A204.1 (cell line): ENCODE results near the gene DCTPP1.
"Not testable (repeated sequence)": the region's sequence is repeated elsewhere in the genome, so short reads cannot be mapped to it uniquely, and the experiment has no call there.

Experiments used
- FAIRE-seq: peaks from 2 replicates; lab custom pipeline; 2012; peaks lifted over from hg19 to GRCh38; lab: Jason Lieb, UNC

The DCTPP1 gene

DNA sequence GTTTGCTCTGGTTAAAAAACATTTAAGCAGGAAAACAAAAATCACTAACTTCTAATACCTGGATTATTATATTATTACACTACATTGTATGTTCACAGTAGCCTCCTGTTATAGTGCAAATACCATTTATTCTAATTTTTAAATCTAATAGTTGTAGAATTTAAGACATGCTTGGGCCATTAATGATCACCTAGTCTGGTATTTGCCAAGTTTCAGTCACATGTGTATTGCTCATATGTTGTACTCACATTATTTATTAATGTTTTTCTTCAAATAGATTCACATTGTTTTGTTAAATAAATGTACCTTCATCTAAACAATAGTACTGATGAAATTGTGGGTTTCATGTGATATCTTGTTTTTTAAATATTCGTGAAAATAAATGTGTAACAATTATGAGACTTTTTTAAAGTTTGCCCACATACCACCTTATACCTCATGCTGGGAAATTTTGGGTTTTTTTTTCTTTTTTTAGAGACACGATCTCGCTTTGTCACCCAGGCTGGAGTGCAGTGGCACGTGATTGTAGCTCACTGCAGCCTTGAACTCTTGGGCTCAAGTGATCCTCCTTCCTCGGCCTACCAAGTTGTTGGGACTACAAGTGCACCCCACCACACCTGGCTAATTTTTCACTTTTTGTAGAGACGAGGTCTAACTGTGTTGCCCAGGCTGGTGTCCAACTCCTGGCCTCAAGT, 16.6 kb downstream of the DCTPP1 start:
- FAIRE-seq: no peak

GRCh38 chr16:30409125-30410060, 20.4 kb downstream of the DCTPP1 start:
- FAIRE-seq: no peak

DNA sequence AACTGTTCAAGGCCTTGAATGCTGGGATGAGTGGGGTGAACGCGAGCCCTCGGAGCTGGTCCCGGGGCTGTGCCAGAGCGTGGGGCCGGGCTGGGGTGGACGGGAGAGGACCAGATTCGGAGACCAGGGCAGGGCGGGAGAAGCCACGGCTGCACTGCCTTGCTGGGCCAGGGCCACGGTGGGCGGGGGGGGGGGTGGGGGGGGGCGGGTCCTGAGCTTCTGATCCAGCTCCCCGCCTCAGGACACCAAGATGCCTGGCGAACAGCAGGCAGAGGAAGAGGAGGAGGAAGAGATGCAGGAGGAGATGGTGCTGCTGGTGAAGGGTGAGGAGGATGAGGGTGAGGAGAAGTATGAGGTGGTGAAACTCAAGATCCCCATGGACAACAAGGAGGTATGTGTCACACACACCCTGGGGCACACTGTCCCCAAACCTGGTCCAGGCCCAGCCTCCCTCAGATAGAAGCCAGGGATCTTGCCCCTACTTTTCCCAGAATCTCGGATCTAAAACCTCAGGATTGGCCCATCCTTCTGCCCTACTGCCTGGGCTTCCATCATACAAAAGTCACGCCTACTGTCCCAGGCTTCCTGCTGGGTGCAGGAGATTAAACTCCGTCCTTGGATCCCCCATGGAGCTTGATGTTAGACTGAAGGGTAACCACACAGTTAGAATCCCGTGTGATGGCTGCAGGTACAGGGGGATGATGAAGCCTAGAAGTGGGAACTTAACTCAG, 21.9 kb downstream of the DCTPP1 start:
- FAIRE-seq: no peak

- no peak for FAIRE-seq
Observed at GRCh38 chr16:30407102-30407803, 22.6 kb downstream of the DCTPP1 start, which contains the start of gene ZNF771. Gene ZNF771, plus strand, starts transcription at chr16:30407606. Its CDS starts 448 bp downstream, at chr16:30408054.

GRCh38 chr16:30406795-30407101, 23.1 kb downstream of the DCTPP1 start:
- no peak for FAIRE-seq

DNA sequence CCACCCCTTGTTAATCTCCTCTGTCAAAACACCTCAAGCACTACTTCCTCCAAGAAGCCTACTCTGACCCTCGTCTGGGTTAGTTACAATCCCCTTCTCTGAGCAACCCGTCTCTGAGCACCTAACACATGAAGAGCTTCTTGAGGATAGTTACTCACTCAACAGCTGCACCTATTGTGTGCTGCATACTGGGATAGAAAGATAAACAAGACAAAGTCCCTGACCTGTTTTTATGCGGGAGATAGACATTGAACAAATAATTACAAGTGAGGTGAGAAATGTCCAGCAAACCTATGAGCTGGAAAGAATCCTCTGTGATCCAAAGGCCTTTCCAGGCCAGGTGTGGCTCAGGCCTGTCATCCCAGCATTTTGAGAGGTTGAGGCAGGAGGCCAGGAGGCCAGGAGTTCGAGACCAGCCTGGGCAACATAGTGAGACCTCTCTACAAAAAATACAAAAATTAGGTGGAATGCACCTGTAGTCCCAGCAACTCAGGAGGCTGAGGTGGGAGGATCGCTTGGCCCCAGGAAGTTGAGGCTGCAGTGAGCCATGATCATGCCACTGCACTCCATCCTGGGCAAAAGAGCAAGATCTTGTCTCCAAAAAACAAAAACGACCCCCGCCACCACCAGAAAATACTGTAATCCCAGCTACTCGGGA, 27.9 kb downstream of the DCTPP1 start:
- FAIRE-seq: no peak

- no peak for FAIRE-seq
Observed at GRCh38 chr16:30399435-30400186, 30.2 kb downstream of the DCTPP1 start.

DNA sequence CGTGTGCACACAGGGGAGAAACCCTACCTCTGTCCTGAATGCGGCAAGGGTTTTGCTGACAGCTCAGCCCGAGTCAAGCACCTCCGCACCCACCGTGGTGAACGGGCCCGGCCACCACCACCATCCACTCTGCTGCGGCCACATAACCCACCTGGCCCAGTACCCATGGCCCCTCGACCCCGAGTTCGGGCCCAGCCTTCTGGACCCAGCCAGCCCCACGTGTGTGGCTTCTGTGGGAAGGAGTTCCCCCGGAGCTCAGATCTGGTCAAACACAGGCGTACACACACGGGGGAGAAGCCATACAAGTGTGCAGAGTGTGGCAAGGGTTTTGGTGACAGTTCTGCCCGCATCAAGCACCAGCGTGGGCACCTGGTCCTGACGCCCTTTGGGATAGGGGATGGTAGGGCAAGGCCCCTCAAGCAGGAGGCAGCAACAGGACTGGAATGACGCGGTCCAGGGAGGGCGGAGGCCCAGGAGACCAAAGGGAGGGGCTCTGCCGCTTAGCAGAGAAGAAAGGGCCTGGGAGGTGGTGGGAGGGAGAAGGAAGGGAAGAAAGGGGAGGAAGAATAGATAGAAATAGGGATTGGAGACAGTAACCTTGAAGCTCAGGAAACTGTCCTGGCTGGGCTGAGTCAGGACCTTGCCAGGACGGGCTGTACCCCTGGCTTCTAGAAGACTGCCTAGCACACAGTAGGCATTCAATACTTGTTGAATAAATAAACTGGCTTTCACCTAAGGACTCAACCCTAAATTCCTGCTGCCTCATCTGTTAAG, 31.0 kb downstream of the DCTPP1 start:
- FAIRE-seq: no peak

DNA sequence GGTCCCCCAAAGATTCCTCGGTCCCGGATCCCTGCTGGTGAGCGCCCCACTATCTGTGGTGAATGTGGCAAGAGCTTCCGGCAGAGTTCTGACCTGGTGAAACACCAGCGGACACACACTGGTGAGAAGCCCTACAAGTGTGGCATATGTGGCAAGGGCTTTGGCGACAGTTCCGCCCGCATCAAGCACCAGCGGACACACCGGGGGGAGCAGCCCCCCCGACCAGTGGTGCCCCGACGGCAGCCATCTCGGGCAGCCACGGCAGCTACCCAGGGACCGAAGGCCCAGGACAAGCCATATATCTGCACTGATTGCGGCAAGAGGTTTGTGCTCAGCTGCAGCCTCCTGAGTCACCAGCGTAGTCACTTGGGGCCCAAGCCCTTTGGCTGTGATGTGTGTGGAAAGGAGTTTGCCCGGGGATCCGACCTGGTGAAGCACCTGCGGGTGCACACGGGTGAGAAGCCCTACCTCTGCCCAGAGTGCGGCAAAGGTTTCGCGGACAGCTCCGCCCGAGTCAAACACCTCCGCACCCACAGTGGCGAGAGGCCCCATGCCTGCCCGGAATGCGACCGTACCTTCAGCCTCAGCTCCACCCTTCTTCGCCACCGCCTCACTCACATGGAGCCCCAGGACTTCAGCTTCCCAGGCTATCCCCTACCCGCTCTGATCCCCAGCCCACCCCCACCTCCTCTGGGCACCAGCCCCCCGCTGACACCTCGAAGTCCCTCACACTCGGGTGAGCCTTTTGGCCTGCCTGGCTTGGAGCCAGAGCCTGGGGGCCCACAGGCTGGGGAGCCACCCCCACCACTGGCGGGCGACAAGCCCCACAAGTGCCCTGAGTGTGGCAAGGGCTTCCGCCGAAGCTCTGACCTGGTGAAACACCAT, 31.8 kb downstream of the DCTPP1 start:
- FAIRE-seq: no peak

DNA sequence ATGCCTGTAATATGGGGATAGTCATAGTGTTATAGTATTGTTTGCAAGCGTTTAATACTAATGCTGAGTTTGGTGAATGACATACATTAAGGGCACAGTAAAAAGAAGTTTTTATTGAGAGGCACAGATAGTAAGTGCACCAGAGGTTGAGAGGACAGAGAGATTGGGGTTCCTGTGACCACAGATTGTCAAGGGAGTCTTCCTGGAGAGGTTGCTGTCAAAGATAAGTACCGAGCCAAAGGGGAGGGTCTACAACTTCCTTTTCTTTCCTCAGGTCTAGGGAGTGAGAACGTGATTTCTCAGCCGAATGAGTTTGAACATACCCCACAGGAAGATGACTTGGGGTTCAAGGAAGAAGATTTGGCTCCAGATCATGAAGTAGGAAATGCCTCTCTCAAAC, 32.8 kb downstream of the DCTPP1 start:
- FAIRE-seq: no peak

DNA sequence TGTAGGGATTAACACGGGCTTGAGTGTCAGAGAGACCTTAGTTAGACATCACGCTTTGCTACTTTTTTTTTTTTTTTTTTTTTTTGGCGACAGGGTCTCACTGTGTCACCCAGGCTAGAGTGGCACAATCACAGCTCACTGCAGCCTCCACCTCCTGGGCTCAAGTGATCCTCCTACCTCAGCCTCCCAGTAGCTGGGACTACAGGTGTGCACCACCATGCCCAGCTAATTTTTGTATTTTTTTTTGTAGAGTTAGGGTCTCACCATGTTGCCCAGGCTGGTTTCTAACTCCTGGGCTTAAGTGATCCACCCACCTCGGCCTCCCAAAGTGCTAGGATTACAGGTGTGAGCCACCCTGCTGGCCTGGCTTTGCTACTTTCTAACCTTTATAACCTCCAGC, 33.2 kb downstream of the DCTPP1 start:
- not testable (repeated sequence) for FAIRE-seq

GRCh38 chr16:30395992-30396585, 33.7 kb downstream of the DCTPP1 start:
- no peak for FAIRE-seq

GRCh38 chr16:30395155-30395991, 34.5 kb downstream of the DCTPP1 start, which contains the start of gene ZNF48:
Gene ZNF48, plus strand, starts transcription at chr16:30395420. Its CDS starts 375 bp downstream, at chr16:30395795.
- no peak for FAIRE-seq

DNA sequence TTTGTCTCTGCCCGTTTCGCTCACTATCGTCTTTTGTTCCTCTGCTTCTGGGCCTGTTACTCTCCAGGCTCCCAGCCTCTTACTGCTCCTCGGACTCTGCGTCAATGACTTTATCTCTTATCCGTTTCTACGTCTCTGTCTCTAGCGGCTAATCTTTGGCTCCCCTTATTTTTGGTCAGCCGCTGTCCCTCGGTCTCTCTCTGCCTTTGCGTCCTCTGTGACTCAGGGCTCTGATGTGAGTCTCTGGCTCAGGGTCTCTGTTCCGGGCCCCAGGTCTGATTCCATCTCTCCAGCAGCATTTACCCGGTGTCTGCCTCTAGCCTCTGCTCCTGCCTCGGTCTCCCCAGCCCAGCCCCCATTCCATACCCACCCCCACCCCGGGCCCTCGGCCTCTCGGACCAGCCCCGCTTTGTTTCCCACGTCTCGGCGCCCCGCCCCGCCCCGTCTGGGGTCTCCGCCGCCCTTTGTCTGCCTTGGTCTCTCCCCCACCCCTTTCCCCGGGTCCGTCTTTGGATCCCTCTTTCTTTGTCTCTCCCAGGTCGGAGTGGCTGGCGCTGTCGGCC, 35.2 kb downstream of the DCTPP1 start:
- no peak for FAIRE-seq

- no peak for FAIRE-seq
Observed at GRCh38 chr16:30383521-30383920, 46.3 kb downstream of the DCTPP1 start.

DNA sequence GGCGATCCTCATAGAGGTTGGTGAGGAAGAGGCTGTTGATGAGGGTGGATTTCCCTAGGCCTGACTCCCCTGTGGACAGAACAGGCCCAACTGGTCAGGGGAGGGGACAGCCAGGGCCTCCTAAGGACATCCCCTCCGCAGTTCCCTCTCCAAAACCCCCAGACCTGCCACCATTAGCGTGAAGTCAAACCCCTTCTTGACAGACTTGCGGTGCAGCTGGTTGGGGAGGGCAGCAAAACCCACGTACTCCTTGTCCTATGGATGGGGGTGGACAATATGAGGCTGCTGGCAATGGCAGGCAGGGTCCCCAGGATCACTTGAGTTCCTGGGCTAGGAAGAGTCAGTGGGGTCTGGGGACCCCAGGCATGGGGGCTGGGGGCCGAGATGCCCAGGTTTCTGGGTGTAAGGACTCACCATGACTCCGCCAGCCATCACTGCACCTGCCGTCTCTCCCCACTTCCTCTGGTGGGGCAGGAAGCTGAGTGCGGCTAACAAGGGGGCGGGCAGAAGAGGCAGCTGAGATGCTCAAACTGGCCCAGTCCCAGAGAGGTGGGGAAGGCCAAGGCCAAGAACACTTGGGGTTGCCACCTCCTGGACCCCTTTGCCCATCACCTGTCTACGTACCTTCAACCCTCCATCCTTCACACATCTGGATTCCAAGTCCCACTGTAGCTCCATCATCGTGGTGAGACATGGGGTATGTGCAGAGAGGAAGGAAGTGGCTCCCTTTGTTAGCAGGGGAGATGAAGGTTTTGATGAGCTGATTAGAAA, 47.5 kb downstream of the DCTPP1 start, which contains the start of gene SEPTIN1:
TSS of gene SEPTIN1 (minus strand) at position 451 of the 771 bp plus-strand sequence. CDS start at position 432, 19 bp downstream.
- no peak for FAIRE-seq
